ENCODE results near the gene MDFI. TPM values are rescaled to one million over a fixed set of nuclear protein-coding genes. Genes with fewer than 3 reads are reported as not detected.

The MDFI gene
- total RNA-seq, 1 donor from 2014 or later: 84.6 TPM

DNA sequence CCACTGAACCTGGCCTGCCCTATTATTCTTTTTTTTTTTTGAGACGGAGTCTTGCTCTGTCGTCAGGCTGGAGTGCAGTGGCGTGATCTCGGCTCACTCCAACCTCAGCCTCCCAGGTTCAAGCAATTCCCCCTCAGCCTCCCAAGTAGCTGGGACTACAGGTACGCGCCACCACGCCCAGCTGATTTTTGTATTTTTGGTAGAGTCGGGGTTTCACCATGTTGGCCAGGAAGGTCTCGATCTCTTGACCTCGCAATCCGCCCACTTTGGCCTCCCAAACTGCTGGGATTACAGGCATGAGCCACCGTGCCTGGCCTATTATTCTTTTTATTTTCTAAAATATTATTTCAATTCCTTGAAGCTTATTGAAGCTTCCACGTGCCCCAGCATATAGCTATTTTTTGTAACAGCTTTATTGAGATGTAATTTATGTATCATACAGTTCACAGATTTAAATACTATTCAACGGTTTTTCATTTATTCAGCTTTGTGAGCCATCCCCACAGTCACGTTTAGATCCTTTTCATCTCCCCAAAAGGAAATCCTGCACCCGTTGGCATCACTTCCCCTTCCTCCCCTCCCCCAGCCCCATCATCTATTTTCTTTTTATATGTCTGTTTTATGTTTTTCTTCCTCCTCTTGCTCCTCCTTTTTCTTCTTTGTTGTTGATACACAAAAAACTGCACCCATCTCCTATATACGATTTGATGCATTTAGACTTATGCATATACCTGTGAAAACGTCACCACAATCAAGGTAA, 13.5 kb upstream of the MDFI start:
- TF ChIP-seq, protein P1, sequence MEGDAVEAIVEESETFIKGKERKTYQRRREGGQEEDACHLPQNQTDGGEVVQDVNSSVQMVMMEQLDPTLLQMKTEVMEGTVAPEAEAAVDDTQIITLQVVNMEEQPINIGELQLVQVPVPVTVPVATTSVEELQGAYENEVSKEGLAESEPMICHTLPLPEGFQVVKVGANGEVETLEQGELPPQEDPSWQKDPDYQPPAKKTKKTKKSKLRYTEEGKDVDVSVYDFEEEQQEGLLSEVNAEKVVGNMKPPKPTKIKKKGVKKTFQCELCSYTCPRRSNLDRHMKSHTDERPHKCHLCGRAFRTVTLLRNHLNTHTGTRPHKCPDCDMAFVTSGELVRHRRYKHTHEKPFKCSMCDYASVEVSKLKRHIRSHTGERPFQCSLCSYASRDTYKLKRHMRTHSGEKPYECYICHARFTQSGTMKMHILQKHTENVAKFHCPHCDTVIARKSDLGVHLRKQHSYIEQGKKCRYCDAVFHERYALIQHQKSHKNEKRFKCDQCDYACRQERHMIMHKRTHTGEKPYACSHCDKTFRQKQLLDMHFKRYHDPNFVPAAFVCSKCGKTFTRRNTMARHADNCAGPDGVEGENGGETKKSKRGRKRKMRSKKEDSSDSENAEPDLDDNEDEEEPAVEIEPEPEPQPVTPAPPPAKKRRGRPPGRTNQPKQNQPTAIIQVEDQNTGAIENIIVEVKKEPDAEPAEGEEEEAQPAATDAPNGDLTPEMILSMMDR (IDR thresholded peaks at IDR 0.05; ENCODE audit: insufficient read depth, low read length, poor library complexity, severe bottlenecking): no peak
- Histone ChIP-seq H3K4me3 (ENCODE audit: low read depth, low read length) (no peak overlapping the region), H3K36me3 (ENCODE audit: control insufficient read depth, insufficient read depth, low read length) (no peaks in the 10 kb centered on the region), H3K27me3 (ENCODE audit: control insufficient read depth, insufficient read depth, low read length) (peaks cover 2% of the 10 kb centered on the region)
- DNase-seq (ENCODE audit: low read depth): no peak

DNA sequence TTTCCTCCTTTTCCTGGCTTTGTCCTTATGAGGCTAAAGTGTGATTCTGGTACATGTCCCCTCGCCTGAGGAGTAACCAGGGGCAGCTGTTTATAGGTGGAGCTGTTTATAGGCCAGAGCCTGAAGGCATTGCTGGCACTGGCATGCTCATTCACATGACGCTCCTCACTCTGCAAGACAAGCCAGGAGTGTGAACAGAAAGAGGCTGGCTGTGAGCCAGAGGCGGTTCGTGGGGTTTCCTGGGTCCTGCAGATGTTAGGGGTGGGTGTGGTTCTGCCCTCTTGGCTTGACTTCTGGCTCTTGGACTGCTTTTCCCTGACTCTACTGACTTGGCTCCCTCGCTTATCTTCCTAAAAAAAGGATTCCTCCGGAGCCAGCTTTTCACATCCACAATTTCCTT, 12.8 kb upstream of the MDFI start:
- Histone ChIP-seq H3K36me3 (ENCODE audit: control insufficient read depth, insufficient read depth, low read length) (no peaks in the 10 kb centered on the region), H3K4me3 (ENCODE audit: low read depth, low read length) (no peak overlapping the region), H3K27me3 (ENCODE audit: control insufficient read depth, insufficient read depth, low read length) (peaks cover 2% of the 10 kb centered on the region)
- TF ChIP-seq, protein P1 (IDR thresholded peaks at IDR 0.05; ENCODE audit: insufficient read depth, low read length, poor library complexity, severe bottlenecking): no peak
- no peak for DNase-seq (ENCODE audit: low read depth)

DNA sequence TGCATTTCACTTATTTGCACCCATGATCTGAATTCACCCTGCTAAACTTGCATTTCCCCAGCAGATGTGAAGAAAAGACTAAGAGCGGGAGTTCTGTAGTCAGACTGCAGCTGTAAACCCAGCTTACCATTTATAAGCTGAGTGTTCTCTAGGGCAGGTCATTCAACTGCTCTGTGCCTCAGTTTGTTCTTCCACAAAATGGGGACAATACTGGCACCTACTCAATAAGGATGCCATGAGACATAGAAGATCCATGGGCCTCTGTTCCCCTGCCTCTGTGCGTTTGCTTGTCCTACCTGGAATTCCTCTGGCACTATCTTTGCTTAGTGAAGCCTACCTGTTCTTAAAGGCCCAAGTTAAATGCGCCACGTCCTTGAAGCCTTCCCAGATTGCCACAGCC, 12.2 kb upstream of the MDFI start:
- H3K27me3 ChIP-seq (ENCODE audit: control insufficient read depth, insufficient read depth, low read length): peaks cover 4% of the 10 kb centered on the region
- no peak overlapping the region for H3K4me3 ChIP-seq (ENCODE audit: low read depth, low read length)
- DNase-seq (ENCODE audit: low read depth): no peak
- no peaks in the 10 kb centered on the region for H3K36me3 ChIP-seq (ENCODE audit: control insufficient read depth, insufficient read depth, low read length)
- TF ChIP-seq, protein P1 (IDR thresholded peaks at IDR 0.05; ENCODE audit: insufficient read depth, low read length, poor library complexity, severe bottlenecking): no peak

DNA sequence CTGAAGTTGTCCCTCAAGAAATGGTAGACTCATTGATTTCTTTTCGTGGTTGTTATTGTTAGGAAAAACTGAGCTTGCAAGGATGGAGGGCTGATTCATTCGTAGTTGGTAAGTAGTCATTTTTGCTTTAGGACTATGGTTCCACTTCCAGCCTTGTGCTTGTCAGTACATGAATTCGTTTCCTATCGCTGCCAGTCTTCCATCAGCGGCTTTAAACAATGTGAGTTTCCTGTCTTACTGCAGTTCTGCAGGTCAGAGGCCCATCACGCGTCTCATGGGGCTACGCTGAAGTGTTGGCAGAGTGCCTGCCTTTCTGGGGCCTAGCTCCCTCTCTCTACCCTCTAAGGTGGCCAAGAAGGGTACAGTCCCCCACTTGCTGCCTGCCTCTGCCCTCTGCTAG, 11.4 kb upstream of the MDFI start:
- Histone ChIP-seq H3K4me3 (ENCODE audit: low read depth, low read length) (no peak overlapping the region), H3K36me3 (ENCODE audit: control insufficient read depth, insufficient read depth, low read length) (no peaks in the 10 kb centered on the region), H3K27me3 (ENCODE audit: control insufficient read depth, insufficient read depth, low read length) (peaks cover 5% of the 10 kb centered on the region)
- no peak for DNase-seq (ENCODE audit: low read depth)
- TF ChIP-seq, protein P1 (IDR thresholded peaks at IDR 0.05; ENCODE audit: insufficient read depth, low read length, poor library complexity, severe bottlenecking): no peak

DNA sequence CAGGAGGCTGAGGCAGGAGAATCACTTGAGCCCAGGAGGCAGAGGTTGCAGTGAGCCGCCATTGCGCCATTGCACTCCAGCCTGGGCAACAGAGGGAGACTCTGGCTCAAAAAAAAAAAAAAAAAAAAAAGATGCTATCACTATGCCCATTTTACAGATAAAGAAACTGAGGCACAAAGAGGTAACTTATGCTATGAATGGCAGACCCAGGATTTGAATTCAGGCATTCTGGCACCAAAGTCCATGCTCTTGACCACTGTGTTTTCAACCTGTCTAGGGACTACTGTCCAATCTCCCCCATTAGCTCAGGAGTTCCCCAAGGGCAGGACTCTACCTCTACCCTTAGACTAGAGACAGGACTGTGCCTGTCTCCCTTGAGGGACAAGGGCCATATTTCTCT, 9.1 kb upstream of the MDFI start:
- no peaks in the 10 kb centered on the region for H3K36me3 ChIP-seq (ENCODE audit: control insufficient read depth, insufficient read depth, low read length)
- DNase-seq (ENCODE audit: low read depth): no peak
- H3K4me3 ChIP-seq (ENCODE audit: low read depth, low read length): no peak overlapping the region
- H3K27me3 ChIP-seq (ENCODE audit: control insufficient read depth, insufficient read depth, low read length): peaks cover 5% of the 10 kb centered on the region
- TF ChIP-seq, protein P1 (IDR thresholded peaks at IDR 0.05; ENCODE audit: insufficient read depth, low read length, poor library complexity, severe bottlenecking): no peak

DNA sequence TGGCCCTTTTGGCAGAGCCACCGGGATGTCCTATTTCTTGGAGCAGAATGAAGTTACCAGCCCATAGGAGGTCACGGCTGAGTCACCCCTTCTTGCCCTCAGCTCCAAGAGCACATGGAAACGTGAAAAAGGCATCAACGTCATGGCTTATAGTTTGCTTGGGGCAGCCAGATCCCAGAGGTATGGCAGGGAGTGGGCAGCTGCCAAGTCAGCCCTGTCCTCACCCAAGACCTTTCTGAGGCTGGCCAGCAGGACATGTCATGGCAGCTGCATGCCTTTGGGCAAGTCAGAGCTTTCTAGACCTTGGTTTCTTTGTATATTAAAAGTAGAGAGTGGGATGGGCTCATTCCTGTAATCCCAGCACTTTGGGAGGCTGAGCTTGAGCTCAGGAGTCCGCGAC, 8.2 kb upstream of the MDFI start:
- Histone ChIP-seq H3K36me3 (ENCODE audit: control insufficient read depth, insufficient read depth, low read length) (no peaks in the 10 kb centered on the region), H3K4me3 (ENCODE audit: low read depth, low read length) (no peak overlapping the region), H3K27me3 (ENCODE audit: control insufficient read depth, insufficient read depth, low read length) (peaks cover 5% of the 10 kb centered on the region)
- DNase-seq (ENCODE audit: low read depth): no peak
- TF ChIP-seq, protein P1 (IDR thresholded peaks at IDR 0.05; ENCODE audit: insufficient read depth, low read length, poor library complexity, severe bottlenecking): no peak

Measured in kidney epithelial cell (primary cell).